ENCODE measurements around the gene GMIP. TPM values are rescaled to one million over a fixed set of nuclear protein-coding genes. Genes with fewer than 3 reads are reported as not detected.
"Not testable (repeated sequence)": the region's sequence is repeated elsewhere in the genome, so short reads cannot be mapped to it uniquely, and the experiment has no call there.

The GMIP gene, protein sequence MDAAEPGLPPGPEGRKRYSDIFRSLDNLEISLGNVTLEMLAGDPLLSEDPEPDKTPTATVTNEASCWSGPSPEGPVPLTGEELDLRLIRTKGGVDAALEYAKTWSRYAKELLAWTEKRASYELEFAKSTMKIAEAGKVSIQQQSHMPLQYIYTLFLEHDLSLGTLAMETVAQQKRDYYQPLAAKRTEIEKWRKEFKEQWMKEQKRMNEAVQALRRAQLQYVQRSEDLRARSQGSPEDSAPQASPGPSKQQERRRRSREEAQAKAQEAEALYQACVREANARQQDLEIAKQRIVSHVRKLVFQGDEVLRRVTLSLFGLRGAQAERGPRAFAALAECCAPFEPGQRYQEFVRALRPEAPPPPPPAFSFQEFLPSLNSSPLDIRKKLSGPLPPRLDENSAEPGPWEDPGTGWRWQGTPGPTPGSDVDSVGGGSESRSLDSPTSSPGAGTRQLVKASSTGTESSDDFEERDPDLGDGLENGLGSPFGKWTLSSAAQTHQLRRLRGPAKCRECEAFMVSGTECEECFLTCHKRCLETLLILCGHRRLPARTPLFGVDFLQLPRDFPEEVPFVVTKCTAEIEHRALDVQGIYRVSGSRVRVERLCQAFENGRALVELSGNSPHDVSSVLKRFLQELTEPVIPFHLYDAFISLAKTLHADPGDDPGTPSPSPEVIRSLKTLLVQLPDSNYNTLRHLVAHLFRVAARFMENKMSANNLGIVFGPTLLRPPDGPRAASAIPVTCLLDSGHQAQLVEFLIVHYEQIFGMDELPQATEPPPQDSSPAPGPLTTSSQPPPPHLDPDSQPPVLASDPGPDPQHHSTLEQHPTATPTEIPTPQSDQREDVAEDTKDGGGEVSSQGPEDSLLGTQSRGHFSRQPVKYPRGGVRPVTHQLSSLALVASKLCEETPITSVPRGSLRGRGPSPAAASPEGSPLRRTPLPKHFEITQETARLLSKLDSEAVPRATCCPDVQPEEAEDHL
- 8.1 TPM for polyA plus RNA-seq (2013, experiment 1 of 2)
- 10.3 TPM for polyA plus RNA-seq (2013, experiment 2 of 2)

DNA sequence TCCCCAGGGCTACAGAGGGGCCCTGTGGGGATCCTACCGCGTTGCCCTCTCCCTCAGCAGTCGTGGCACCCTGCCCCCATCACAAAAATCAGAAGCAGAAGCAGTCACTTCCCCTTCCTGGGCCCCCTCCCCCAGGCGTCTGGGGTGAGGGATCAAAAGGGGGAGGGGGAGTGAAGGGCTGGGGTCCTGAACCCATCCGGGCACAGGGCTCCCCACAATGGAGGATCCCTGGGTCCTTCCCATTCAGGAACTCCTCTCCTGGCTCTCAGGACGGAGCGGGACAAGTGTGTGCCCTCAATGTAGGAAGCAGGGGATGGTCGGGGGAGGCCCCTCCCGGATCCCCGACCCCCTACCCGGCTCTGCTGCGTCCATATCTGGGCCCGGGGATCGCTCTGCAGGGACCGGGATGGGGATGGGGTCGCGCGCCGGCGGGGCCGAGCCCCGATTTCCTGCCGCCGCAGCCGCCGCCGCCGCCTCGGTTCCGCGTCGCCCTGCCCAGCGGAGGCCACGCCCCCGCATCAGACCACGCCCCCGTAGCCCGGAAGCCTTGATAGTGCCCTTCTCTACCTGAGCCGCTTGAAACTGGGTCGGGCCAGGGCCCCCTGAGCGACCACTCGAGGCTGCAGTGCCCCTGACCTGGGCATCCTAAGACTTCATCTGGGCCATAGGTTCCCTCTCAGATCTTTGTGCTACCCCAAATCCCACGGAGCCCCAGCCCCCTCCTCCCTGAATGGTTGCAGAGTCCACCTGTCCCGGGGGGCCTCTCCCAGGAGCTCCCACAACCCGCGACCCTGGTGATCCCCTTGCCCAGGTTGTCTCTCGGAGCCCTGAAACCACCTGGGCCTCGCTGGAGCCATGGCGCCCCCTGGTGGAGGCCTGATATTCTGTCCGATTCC lies at the start of gene GMIP:
Gene GMIP, minus strand, starts transcription at position 500 of the 896 bp plus-strand sequence. Its CDS starts 128 bp downstream, at position 372.
- no peaks in the 10 kb centered on the region for H3K27me3 ChIP-seq (ENCODE audit: insufficient read depth, low read length)
- H3K4me1 ChIP-seq (ENCODE audit: insufficient read depth, low read length): no peaks in the 10 kb centered on the region
- H3K9ac ChIP-seq (ENCODE audit: low read depth, low read length): peak within 1 kb of the TSS; percentile 70
- H3K36me3 ChIP-seq (ENCODE audit: insufficient read depth, low read length): peaks cover 36% of the 10 kb centered on the region
- no peaks in the 10 kb centered on the region for H3K9me3 ChIP-seq (ENCODE audit: insufficient read depth, low read depth, low read length)
- WGBS: 1% methylated on average over 49 of the region's 50 CpGs
- H3K27ac ChIP-seq (ENCODE audit: low read depth, low read length): peak within 1 kb of the TSS; percentile 83; the same call in 1 of the 2 replicates
- H3K4me3 ChIP-seq (ENCODE audit: low read length): peak within 1 kb of the TSS; percentile 75

DNA sequence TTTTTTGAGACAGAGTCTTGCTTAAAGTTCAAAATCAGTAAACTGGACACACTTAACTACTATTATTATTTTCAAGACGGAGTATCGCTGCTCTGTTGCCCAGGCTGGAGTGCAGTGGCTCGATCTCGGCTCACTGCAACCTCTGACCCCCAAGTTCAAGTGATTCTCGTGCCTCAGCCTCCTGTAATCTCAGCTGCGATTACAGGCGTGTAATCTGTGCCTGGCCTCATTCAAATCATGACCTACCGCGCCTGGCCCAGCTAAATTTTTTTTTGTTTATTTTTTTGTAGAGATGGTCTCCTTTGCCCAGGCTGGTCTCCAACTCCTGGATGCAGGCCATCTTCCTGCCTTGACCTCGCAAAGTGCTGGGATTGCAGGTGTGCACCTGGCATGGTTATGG lies 48.2 kb upstream of the GMIP start:
- Histone ChIP-seq H3K9me3 (ENCODE audit: insufficient read depth, low read depth, low read length) (no peaks in the 10 kb centered on the region), H3K27ac (ENCODE audit: low read depth, low read length) (no peak overlapping the region), H3K4me1 (ENCODE audit: insufficient read depth, low read length) (no peaks in the 10 kb centered on the region), H3K9ac (ENCODE audit: low read depth, low read length) (no peak overlapping the region), H3K27me3 (ENCODE audit: insufficient read depth, low read length) (no peaks in the 10 kb centered on the region), H3K36me3 (ENCODE audit: insufficient read depth, low read length) (no peaks in the 10 kb centered on the region), H3K4me3 (ENCODE audit: low read length) (no peak overlapping the region)
- WGBS: 95% methylated on average over 10 of the region's 10 CpGs

DNA sequence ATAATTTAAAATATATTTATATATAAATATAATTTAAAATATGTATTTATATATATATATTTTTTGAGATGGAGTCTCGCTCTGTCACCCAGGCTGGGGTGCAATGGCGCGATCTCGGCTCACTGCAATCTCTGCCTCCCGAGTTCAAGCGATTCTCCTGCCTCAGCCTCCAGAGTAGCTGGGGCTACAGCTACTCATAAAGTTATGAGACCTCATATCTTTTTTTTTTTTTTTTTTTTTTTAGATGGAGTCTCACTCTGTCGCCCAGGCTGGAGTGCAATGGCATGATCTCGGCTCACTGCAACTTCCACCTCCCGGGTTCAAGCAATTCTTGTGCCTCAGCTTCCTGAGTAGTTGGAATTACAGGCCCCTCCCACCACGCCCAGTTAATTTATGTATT lies 45.6 kb upstream of the GMIP start:
- WGBS: over 99% methylated on average over 10 of the region's 10 CpGs
- H3K27me3 ChIP-seq (ENCODE audit: insufficient read depth, low read length); H3K36me3 ChIP-seq (ENCODE audit: insufficient read depth, low read length); H3K27ac ChIP-seq (ENCODE audit: low read depth, low read length); H3K9me3 ChIP-seq (ENCODE audit: insufficient read depth, low read depth, low read length); H3K9ac ChIP-seq (ENCODE audit: low read depth, low read length); H3K4me3 ChIP-seq (ENCODE audit: low read length); H3K4me1 ChIP-seq (ENCODE audit: insufficient read depth, low read length): not testable (repeated sequence)

DNA sequence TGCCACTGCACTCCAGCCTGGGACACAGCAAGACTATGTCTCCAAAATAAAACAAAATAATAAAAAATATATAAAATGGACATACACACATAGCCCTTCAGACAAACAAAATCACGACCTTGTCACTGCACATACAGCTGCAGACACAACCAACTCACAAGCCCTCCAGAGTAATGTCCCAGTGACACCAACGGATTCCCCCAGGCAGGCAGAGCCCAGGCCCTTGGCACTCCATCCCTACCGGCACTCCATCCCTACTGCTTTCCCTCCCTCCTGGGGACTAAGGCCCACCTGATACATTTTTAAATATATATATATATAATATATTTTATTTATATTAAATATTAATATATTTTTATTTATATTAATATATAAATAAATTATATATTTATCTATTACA lies 43.6 kb upstream of the GMIP start:
- 87% methylated on average over 3 of the region's 3 CpGs for WGBS
- no peaks in the 10 kb centered on the region for H3K27me3 ChIP-seq (ENCODE audit: insufficient read depth, low read length)
- H3K27ac ChIP-seq (ENCODE audit: low read depth, low read length): no peak overlapping the region
- no peak overlapping the region for H3K9ac ChIP-seq (ENCODE audit: low read depth, low read length)
- H3K36me3 ChIP-seq (ENCODE audit: insufficient read depth, low read length): peaks cover 2% of the 10 kb centered on the region; the same call in 1 of the 2 replicates
- no peaks in the 10 kb centered on the region for H3K9me3 ChIP-seq (ENCODE audit: insufficient read depth, low read depth, low read length)
- no peak overlapping the region for H3K4me3 ChIP-seq (ENCODE audit: low read length)
- no peaks in the 10 kb centered on the region for H3K4me1 ChIP-seq (ENCODE audit: insufficient read depth, low read length)

DNA sequence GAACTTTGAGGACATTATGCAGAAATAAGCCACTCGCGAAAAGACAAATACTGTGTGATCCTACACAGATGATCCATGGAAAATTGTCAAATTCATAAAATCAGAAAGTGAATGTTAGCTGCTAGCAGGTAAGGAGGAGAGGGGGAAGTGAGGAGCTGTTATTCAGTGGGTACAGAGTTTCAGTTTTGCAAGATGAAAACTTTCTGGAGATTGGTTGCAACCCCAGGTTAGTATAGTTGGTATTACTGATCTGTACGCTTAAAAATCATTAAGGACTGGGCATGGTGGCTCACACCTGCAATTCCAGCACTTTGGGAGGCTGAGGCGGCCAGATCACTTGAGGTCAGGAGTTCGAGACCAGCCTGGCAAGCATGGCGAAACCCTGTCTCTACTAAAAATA lies 43.1 kb upstream of the GMIP start:
- Histone ChIP-seq H3K9ac (ENCODE audit: low read depth, low read length) (no peak overlapping the region), H3K9me3 (ENCODE audit: insufficient read depth, low read depth, low read length) (no peaks in the 10 kb centered on the region), H3K4me3 (ENCODE audit: low read length) (no peak overlapping the region), H3K36me3 (ENCODE audit: insufficient read depth, low read length) (peaks cover 6% of the 10 kb centered on the region), H3K27ac (ENCODE audit: low read depth, low read length) (no peak overlapping the region), H3K4me1 (ENCODE audit: insufficient read depth, low read length) (no peaks in the 10 kb centered on the region), H3K27me3 (ENCODE audit: insufficient read depth, low read length) (no peaks in the 10 kb centered on the region)
- 94% methylated on average over 6 of the region's 6 CpGs for WGBS

DNA sequence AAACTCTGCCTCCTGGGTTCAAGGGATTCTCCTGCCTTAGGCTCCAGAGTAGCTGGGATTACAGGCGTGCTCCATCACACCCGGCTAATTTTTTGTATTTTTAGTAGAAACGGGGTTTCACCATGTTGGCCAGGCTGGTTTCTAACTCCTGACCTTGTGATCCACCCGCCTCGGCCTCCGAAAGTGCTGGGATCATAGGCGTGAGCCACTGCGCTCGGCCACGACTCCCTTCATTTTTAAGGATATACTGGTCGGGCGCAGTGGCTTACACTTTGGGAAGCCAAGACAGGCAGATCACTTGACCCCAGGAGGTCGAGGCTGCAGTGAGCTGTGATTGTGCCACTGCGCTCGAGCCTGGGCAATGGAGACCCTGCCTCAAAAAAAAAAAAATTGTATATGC lies 42.7 kb upstream of the GMIP start:
- not testable (repeated sequence) for H3K4me1 ChIP-seq (ENCODE audit: insufficient read depth, low read length); H3K27ac ChIP-seq (ENCODE audit: low read depth, low read length); H3K9ac ChIP-seq (ENCODE audit: low read depth, low read length); H3K27me3 ChIP-seq (ENCODE audit: insufficient read depth, low read length); H3K4me3 ChIP-seq (ENCODE audit: low read length); H3K9me3 ChIP-seq (ENCODE audit: insufficient read depth, low read depth, low read length)
- WGBS: 95% methylated on average over 15 of the region's 15 CpGs
- H3K36me3 ChIP-seq (ENCODE audit: insufficient read depth, low read length): peaks cover 11% of the 10 kb centered on the region

DNA sequence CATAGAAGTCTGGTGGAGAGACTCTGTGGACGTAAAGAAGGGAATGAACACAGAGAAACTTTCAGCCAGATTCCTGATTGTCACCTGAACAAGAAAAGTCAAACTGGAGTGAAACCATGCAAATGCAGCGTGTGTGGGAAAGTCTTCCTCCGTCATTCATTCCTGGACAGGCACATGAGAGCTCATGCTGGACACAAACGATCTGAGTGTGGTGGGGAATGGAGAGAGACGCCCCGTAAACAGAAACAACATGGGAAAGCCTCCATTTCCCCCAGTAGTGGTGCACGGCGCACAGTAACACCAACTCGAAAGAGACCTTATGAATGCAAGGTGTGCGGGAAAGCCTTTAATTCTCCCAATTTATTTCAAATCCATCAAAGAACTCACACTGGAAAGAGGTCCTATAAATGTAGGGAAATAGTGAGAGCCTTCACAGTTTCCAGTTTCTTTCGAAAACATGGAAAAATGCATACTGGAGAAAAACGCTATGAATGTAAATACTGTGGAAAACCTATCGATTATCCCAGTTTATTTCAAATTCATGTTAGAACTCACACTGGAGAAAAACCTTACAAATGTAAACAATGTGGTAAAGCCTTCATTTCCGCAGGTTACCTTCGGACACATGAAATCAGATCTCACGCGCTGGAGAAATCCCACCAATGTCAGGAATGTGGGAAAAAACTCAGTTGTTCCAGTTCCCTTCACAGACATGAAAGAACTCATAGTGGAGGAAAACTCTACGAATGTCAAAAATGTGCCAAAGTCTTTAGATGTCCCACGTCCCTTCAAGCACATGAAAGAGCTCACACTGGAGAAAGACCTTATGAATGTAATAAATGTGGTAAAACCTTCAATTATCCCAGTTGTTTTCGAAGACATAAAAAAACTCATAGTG lies 36.0 kb upstream of the GMIP start:
- H3K27ac ChIP-seq (ENCODE audit: low read depth, low read length): no peak overlapping the region

DNA sequence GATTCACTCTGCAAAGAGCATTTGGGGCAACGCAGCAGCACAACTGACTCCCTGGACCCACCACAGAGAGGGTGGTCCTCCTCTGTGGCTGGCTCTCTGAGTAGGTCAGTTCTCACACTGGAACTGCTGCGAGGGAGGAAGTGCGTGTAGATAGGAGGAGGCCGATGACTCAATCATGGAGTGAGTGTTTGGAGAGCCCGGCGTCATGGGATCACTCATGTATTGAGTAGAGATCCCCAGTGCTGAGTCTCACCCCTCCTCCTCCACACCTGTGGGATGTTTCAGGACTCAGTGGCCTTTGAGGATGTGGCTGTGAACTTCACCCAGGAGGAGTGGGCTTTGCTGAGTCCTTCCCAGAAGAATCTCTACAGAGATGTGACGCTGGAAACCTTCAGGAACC lies 34.1 kb upstream of the GMIP start:
- H3K4me3 ChIP-seq (ENCODE audit: low read length): no peak overlapping the region
- H3K4me1 ChIP-seq (ENCODE audit: insufficient read depth, low read length): no peaks in the 10 kb centered on the region
- WGBS: 97% methylated on average over 5 of the region's 7 CpGs
- H3K9me3 ChIP-seq (ENCODE audit: insufficient read depth, low read depth, low read length): peaks cover 6% of the 10 kb centered on the region; the same call in 1 of the 2 replicates
- no peaks in the 10 kb centered on the region for H3K27me3 ChIP-seq (ENCODE audit: insufficient read depth, low read length)
- H3K36me3 ChIP-seq (ENCODE audit: insufficient read depth, low read length): peaks cover 74% of the 10 kb centered on the region
- H3K27ac ChIP-seq (ENCODE audit: low read depth, low read length): no peak overlapping the region
- H3K9ac ChIP-seq (ENCODE audit: low read depth, low read length): no peak overlapping the region

More for the DNA sequence above, 36.0 kb upstream of the GMIP start:
- Histone ChIP-seq H3K4me1 (ENCODE audit: insufficient read depth, low read length) (no peaks in the 10 kb centered on the region), H3K4me3 (ENCODE audit: low read length) (no peak overlapping the region), H3K9ac (ENCODE audit: low read depth, low read length) (no peak overlapping the region), H3K27me3 (ENCODE audit: insufficient read depth, low read length) (no peaks in the 10 kb centered on the region), H3K9me3 (ENCODE audit: insufficient read depth, low read depth, low read length) (peaks cover 6% of the 10 kb centered on the region; the same call in 1 of the 2 replicates), H3K36me3 (ENCODE audit: insufficient read depth, low read length) (peaks cover 67% of the 10 kb centered on the region)
- 96% methylated on average over 20 of the region's 20 CpGs for WGBS

DNA sequence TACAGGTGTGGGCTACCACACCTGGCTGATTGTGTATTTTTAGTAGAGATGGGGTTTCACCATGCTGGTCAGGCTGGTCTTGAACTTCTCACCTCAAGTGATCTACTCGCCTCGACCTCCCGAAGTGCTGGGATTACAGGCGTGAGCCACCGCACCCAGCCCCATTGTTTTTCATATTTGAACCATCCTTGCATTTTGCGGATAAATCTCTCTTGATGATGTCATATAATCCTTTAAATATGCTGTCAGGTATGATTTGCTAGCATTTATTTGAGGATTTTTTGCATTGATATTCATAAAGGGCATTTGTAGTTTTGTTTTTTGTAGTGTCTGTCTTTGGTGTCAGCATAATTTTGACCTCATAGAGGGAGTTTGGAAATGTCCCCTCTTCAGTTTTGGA lies 30.9 kb upstream of the GMIP start:
- Histone ChIP-seq H3K9ac (ENCODE audit: low read depth, low read length) (no peak overlapping the region), H3K27ac (ENCODE audit: low read depth, low read length) (no peak overlapping the region), H3K36me3 (ENCODE audit: insufficient read depth, low read length) (peaks cover 52% of the 10 kb centered on the region), H3K27me3 (ENCODE audit: insufficient read depth, low read length) (no peaks in the 10 kb centered on the region), H3K4me1 (ENCODE audit: insufficient read depth, low read length) (peaks cover 3% of the 10 kb centered on the region; the same call in 1 of the 2 replicates), H3K4me3 (ENCODE audit: low read length) (no peak overlapping the region), H3K9me3 (ENCODE audit: insufficient read depth, low read depth, low read length) (peaks cover 6% of the 10 kb centered on the region; the same call in 1 of the 2 replicates)
- 100% methylated on average over 6 of the region's 6 CpGs for whole genome bisulfite sequencing

DNA sequence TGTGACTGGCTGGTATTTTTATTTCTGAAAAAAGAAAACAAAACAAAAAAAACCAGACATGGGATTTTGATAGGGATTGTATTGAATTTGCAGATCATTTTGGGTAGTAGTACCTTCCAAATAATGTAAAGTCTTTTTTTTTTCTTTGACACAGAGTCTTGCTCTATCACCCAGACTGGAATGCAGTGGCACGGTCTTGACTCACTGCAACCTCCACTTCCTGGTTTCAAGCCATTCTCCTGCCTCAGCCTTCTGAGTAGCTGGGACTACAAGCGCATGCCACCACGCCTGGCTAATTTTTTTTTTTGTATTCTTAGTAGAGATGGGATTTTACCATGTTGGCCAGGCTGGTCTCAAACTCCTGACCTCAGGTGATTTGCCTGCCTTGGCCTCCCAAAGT lies 29.4 kb upstream of the GMIP start:
- H3K36me3 ChIP-seq (ENCODE audit: insufficient read depth, low read length): peaks cover 37% of the 10 kb centered on the region
- H3K4me1 ChIP-seq (ENCODE audit: insufficient read depth, low read length): peaks cover 6% of the 10 kb centered on the region; the same call in 1 of the 2 replicates
- H3K9ac ChIP-seq (ENCODE audit: low read depth, low read length): no peak overlapping the region
- no peaks in the 10 kb centered on the region for H3K9me3 ChIP-seq (ENCODE audit: insufficient read depth, low read depth, low read length)
- no peak overlapping the region for H3K27ac ChIP-seq (ENCODE audit: low read depth, low read length)
- no peaks in the 10 kb centered on the region for H3K27me3 ChIP-seq (ENCODE audit: insufficient read depth, low read length)
- no peak overlapping the region for H3K4me3 ChIP-seq (ENCODE audit: low read length)
- 97% methylated on average over 3 of the region's 3 CpGs for WGBS
